Fibroblast of lung (primary cell): ENCODE results near the gene ADGRB3. TPM values are rescaled to one million over a fixed set of nuclear protein-coding genes. Genes with fewer than 3 reads are reported as not detected.

Experiments
- DNase-seq, 2 donors: peaks; one replicate each; pipeline versions ENCODE4 v3.0.0 to v3.0.0-alpha.2; 2010; ENCODE audit warnings: low read depth in 2 of 2
- H2AFZ ChIP-seq: 2 replicates; pipeline ENCODE4 v1.5.1; 2012; ENCODE audit warnings: low read length, control low read depth, inconsistent platforms
- H3K27ac ChIP-seq: 2 replicates; pipeline ENCODE4 v1.5.1; 2011; ENCODE audit warnings: low read length, control low read depth; ENCODE audit not compliant: insufficient read depth
- H3K27me3 ChIP-seq: 2 replicates; pipeline ENCODE4 v1.5.1; 2011; ENCODE audit warnings: mild to moderate bottlenecking, low read length; ENCODE audit not compliant: control insufficient read depth, insufficient read depth
- H3K36me3 ChIP-seq: 2 replicates; pipeline ENCODE4 v1.5.1; 2011; ENCODE audit warnings: low read length; ENCODE audit not compliant: control insufficient read depth, insufficient read depth
- H3K4me1 ChIP-seq: 2 replicates; pipeline ENCODE4 v1.5.1; 2011; ENCODE audit warnings: low read length; ENCODE audit not compliant: control insufficient read depth, insufficient read depth; ENCODE audit errors: extremely low read depth
- H3K4me2 ChIP-seq: 2 replicates; pipeline ENCODE4 v1.5.1; 2011; ENCODE audit warnings: low read length, control low read depth; ENCODE audit not compliant: insufficient read depth; ENCODE audit errors: extremely low read depth
- H3K4me3 ChIP-seq, 4 experiments: fragments of 200-600 bp in 1 of 4; sonication (generic) in 1 of 4; replicated peaks in 1 of 4; 2 replicates each; pipeline ENCODE4 v1.5.1; 2011 to 2016; ENCODE audit warnings: low read length in 4 of 4, low read depth in 3 of 4, mild to moderate bottlenecking in 3 of 4, control low read depth in 2 of 4, inconsistent platforms in 1 of 4, mixed read lengths in 1 of 4; ENCODE audit not compliant: insufficient read depth in 1 of 4; ENCODE audit errors: control extremely low read depth in 1 of 4
- H3K79me2 ChIP-seq: 2 replicates; pipeline ENCODE4 v1.5.1; 2012; ENCODE audit warnings: mild to moderate bottlenecking, low read length, inconsistent platforms; ENCODE audit not compliant: control insufficient read depth, insufficient read depth
- H3K9ac ChIP-seq: 2 replicates; pipeline ENCODE4 v1.5.1; 2011; ENCODE audit warnings: mild to moderate bottlenecking, low read length, control low read depth; ENCODE audit not compliant: insufficient read depth
- H3K9me3 ChIP-seq: 2 replicates; pipeline ENCODE4 v1.5.1; 2012; ENCODE audit warnings: low read depth, low read length; ENCODE audit not compliant: control insufficient read depth, insufficient read depth
- H4K20me1 ChIP-seq: 2 replicates; pipeline ENCODE4 v1.5.1; 2011; ENCODE audit warnings: low read length; ENCODE audit not compliant: control insufficient read depth, insufficient read depth; ENCODE audit errors: extremely low read depth
- EZH2 ChIP-seq: IDR thresholded peaks from 2 replicates; pipeline ENCODE4 v1.5.1; 2012; ENCODE audit warnings: low read length, control low read depth, mild to moderate bottlenecking; ENCODE audit errors: missing control alignments
- polyA plus RNA-seq, 2 donors: library from polyadenylated mRNA; depleted of rRNA in 1 of 2; stranded (reverse) in 1 of 2; unstranded in 1 of 2; fragments of >200 nt; gene quantifications; 2 replicates each; pipeline ENCODE4 v1.2.1, GENCODE V29; 2011 to 2012; ENCODE audit warnings: missing spikeins in 1 of 2
- total RNA-seq: library from RNA; depleted of rRNA; stranded (reverse); fragments of >200 nt; gene quantifications from 2 replicates; pipeline ENCODE4 v1.2.1, GENCODE V29; 2014
- TF ChIP-seq, protein P1 (sequence below), 2 donors: IDR thresholded peaks in 1 of 2; conservative IDR thresholded peaks in 1 of 2; 1 replicate in 1 of 2; 2 replicates in 1 of 2; pipeline ENCODE4 v1.5.1; 2011 to 2012; ENCODE audit warnings: low read length in 2 of 2, control low read depth in 1 of 2, inconsistent platforms in 1 of 2, low read depth in 1 of 2, mild to moderate bottlenecking in 1 of 2

Gene ADGRB3
- total and polyA plus RNA-seq, 2 donors (not counting 1 experiment from before 2014, with no cell fraction given): 0.33 TPM; not detected in 1

DNA sequence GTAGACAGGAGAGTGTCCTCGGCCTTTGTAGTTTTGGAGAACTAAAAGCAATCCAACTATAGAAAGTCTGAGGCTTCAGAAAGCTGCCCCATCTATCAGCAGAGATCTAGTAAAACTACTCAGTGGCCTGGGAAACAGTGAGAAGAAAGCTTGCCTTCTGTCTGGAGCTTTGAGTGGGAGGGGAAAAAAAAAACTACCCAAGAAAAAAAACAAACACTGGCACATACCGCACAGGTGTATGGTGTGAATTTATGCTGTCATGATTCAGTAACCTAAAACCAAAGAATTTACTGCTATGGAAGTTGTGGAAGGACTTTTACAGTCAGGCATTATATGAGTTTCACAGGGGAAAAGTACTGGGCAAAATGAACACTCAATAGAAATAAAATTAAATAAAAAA lies 280.5 kb downstream of the ADGRB3 start:
- TF ChIP-seq, protein P1, sequence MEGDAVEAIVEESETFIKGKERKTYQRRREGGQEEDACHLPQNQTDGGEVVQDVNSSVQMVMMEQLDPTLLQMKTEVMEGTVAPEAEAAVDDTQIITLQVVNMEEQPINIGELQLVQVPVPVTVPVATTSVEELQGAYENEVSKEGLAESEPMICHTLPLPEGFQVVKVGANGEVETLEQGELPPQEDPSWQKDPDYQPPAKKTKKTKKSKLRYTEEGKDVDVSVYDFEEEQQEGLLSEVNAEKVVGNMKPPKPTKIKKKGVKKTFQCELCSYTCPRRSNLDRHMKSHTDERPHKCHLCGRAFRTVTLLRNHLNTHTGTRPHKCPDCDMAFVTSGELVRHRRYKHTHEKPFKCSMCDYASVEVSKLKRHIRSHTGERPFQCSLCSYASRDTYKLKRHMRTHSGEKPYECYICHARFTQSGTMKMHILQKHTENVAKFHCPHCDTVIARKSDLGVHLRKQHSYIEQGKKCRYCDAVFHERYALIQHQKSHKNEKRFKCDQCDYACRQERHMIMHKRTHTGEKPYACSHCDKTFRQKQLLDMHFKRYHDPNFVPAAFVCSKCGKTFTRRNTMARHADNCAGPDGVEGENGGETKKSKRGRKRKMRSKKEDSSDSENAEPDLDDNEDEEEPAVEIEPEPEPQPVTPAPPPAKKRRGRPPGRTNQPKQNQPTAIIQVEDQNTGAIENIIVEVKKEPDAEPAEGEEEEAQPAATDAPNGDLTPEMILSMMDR (conservative IDR thresholded peaks at IDR 0.05 in 1 of 2, IDR thresholded peaks at IDR 0.05 in 1 of 2; ENCODE audit: low read depth in 1 of 2, low read length in 2 of 2): no peak
- TF ChIP-seq EZH2: no peak

DNA sequence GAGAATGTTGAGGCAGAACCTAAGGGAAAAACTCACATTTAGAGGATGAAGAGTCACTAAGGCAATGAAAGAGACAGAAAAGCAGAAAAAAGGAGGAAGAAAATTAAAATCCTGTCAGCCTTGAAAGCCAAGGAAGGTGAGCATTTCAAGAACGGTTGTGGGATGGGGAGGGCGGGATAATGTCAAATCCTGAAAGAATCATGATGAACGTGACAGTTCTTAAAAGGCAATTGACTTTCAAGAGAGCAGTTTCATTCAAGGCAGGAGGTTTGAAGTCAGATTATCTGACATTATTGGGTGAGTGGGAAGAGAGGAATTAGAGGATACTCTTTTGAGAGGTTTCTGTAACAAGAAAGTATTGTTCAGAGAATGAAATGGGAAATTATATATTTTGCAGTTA lies 284.5 kb downstream of the ADGRB3 start:
- Histone ChIP-seq H3K4me2 (no peak overlapping the region), H3K27me3 (no peaks in the 10 kb centered on the region)

More for the DNA sequence above, 280.5 kb downstream of the ADGRB3 start:
- no peak overlapping the region for H3K9ac ChIP-seq
- H2AFZ ChIP-seq: no peak overlapping the region
- no peak overlapping the region for H3K27ac ChIP-seq
- no peaks in the 10 kb centered on the region for H3K36me3 ChIP-seq
- no peaks in the 10 kb centered on the region for H3K27me3 ChIP-seq
- no peak overlapping the region for H3K4me2 ChIP-seq
- no peaks in the 10 kb centered on the region for H4K20me1 ChIP-seq
- no peak overlapping the region for H3K4me3 ChIP-seq
- no peak for DNase-seq
- no peaks in the 10 kb centered on the region for H3K79me2 ChIP-seq
- H3K4me1 ChIP-seq: no peaks in the 10 kb centered on the region
- H3K9me3 ChIP-seq: no peaks in the 10 kb centered on the region

DNA sequence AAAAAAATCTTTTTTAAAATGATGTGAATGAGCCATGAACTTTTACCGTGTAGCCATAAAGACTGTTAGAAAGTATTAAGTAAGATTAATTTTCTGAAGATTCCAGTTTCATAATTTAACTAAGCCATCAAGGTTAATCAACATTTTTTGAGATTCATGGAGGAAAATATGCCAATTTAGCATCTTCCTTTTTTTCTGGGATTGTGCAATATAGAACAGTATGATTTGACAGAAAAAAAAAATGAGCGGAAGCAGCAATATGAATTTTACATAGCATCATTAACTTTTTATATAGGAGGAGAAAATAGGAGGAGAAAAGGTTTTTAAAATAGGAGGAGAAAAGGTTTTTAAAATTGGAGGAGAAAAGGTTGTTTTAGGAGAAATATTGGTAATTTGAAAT lies 306.3 kb downstream of the ADGRB3 start:
- Histone ChIP-seq H3K27me3 (no peaks in the 10 kb centered on the region), H3K9me3 (no peaks in the 10 kb centered on the region), H3K79me2 (no peaks in the 10 kb centered on the region), H3K4me1 (no peaks in the 10 kb centered on the region), H3K36me3 (no peaks in the 10 kb centered on the region), H3K27ac (no peak overlapping the region), H3K4me3 (no peak overlapping the region), H2AFZ (no peak overlapping the region), H3K4me2 (no peak overlapping the region), H4K20me1 (no peaks in the 10 kb centered on the region), H3K9ac (no peak overlapping the region)
- no peak for DNase-seq
- TF ChIP-seq, protein P1 (conservative IDR thresholded peaks at IDR 0.05 in 1 of 2, IDR thresholded peaks at IDR 0.05 in 1 of 2; ENCODE audit: low read depth in 1 of 2, low read length in 2 of 2): no peak
- no peak for TF ChIP-seq EZH2

More for the DNA sequence above, 284.5 kb downstream of the ADGRB3 start:
- H3K36me3 ChIP-seq: no peaks in the 10 kb centered on the region
- TF ChIP-seq, protein P1 (conservative IDR thresholded peaks at IDR 0.05 in 1 of 2, IDR thresholded peaks at IDR 0.05 in 1 of 2; ENCODE audit: low read depth in 1 of 2, low read length in 2 of 2): no peak
- no peak for TF ChIP-seq EZH2
- no peak overlapping the region for H2AFZ ChIP-seq
- H3K27ac ChIP-seq: no peak overlapping the region
- H4K20me1 ChIP-seq: no peaks in the 10 kb centered on the region
- H3K4me1 ChIP-seq: no peaks in the 10 kb centered on the region
- H3K79me2 ChIP-seq: no peaks in the 10 kb centered on the region
- no peak for DNase-seq
- H3K9ac ChIP-seq: no peak overlapping the region
- H3K9me3 ChIP-seq: no peaks in the 10 kb centered on the region
- no peak overlapping the region for H3K4me3 ChIP-seq
